ENCODE measurements around the gene C19orf25. TPM values are rescaled to one million over a fixed set of nuclear protein-coding genes. Genes with fewer than 3 reads are reported as not detected.

C19orf25 gene
- total and polyA plus RNA-seq, 2 donors (not counting 1 experiment from before 2014, with no cell fraction given), result 11.2 to 24.8 TPM

DNA sequence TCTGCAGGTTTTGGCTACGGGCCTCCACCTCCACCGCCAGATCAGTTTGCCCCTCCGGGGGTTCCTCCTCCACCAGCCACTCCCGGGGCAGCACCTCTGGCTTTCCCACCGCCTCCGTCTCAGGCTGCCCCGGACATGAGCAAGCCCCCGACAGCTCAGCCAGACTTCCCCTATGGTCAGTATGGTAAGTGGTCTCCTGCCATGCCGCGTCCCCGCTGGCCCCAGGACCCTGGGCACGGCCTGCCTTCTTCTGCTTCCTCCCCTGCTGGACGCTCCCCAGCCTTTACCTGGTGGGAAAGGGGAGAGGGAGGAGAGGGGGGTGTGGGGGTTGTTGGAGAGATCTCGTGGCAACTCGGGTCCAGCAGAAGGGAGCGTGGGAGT lies 46.5 kb downstream of the C19orf25 start:
- Histone ChIP-seq H3K9me3 (ENCODE audit: control insufficient read depth, insufficient read depth, low read depth, low read length) (no peaks in the 10 kb centered on the region), H3K4me1 (ENCODE audit: control insufficient read depth, extremely low read depth, insufficient read depth, low read length) (no peaks in the 10 kb centered on the region), H3K36me3 (ENCODE audit: control insufficient read depth, insufficient read depth, low read length) (peaks cover 37% of the 10 kb centered on the region), H3K4me3 (replicated peaks in 1 of 4; ENCODE audit: control extremely low read depth in 1 of 4, insufficient read depth in 1 of 4, low read depth in 3 of 4, low read length in 4 of 4) (no peak overlapping the region), H4K20me1 (ENCODE audit: control insufficient read depth, extremely low read depth, insufficient read depth, low read length) (no peaks in the 10 kb centered on the region), H3K27ac (ENCODE audit: insufficient read depth, low read length) (no peak overlapping the region), H3K79me2 (ENCODE audit: control insufficient read depth, insufficient read depth, low read length) (peaks cover 1% of the 10 kb centered on the region), H3K9ac (ENCODE audit: insufficient read depth, low read length) (no peak overlapping the region), H2AFZ (ENCODE audit: low read length) (no peak overlapping the region), H3K27me3 (ENCODE audit: control insufficient read depth, insufficient read depth, low read length) (no peaks in the 10 kb centered on the region), H3K4me2 (ENCODE audit: extremely low read depth, insufficient read depth, low read length) (no peak overlapping the region)
- DNase-seq (ENCODE audit: low read depth in 2 of 2), result no peak
- TF ChIP-seq, protein P1, sequence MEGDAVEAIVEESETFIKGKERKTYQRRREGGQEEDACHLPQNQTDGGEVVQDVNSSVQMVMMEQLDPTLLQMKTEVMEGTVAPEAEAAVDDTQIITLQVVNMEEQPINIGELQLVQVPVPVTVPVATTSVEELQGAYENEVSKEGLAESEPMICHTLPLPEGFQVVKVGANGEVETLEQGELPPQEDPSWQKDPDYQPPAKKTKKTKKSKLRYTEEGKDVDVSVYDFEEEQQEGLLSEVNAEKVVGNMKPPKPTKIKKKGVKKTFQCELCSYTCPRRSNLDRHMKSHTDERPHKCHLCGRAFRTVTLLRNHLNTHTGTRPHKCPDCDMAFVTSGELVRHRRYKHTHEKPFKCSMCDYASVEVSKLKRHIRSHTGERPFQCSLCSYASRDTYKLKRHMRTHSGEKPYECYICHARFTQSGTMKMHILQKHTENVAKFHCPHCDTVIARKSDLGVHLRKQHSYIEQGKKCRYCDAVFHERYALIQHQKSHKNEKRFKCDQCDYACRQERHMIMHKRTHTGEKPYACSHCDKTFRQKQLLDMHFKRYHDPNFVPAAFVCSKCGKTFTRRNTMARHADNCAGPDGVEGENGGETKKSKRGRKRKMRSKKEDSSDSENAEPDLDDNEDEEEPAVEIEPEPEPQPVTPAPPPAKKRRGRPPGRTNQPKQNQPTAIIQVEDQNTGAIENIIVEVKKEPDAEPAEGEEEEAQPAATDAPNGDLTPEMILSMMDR (conservative IDR thresholded peaks at IDR 0.05 in 1 of 2, IDR thresholded peaks at IDR 0.05 in 1 of 2; ENCODE audit: low read depth in 1 of 2, low read length in 2 of 2), result no peak

- H3K27ac ChIP-seq (ENCODE audit: insufficient read depth, low read length), result no peak overlapping the region
- no peak for TF ChIP-seq EZH2 (IDR thresholded peaks at IDR 0.05; ENCODE audit: low read length, missing control alignments)
- TF ChIP-seq, protein P1 (conservative IDR thresholded peaks at IDR 0.05 in 1 of 2, IDR thresholded peaks at IDR 0.05 in 1 of 2; ENCODE audit: low read depth in 1 of 2, low read length in 2 of 2), result no peak
- no peaks in the 10 kb centered on the region for H3K4me1 ChIP-seq (ENCODE audit: control insufficient read depth, extremely low read depth, insufficient read depth, low read length)
- H3K4me2 ChIP-seq (ENCODE audit: extremely low read depth, insufficient read depth, low read length), result no peak overlapping the region
- no peak for DNase-seq (ENCODE audit: low read depth in 2 of 2)
- H3K36me3 ChIP-seq (ENCODE audit: control insufficient read depth, insufficient read depth, low read length), result peaks cover 37% of the 10 kb centered on the region
- H3K79me2 ChIP-seq (ENCODE audit: control insufficient read depth, insufficient read depth, low read length), result peaks cover 1% of the 10 kb centered on the region
- H4K20me1 ChIP-seq (ENCODE audit: control insufficient read depth, extremely low read depth, insufficient read depth, low read length), result no peaks in the 10 kb centered on the region
- no peak overlapping the region for H3K4me3 ChIP-seq (replicated peaks in 1 of 4; ENCODE audit: control extremely low read depth in 1 of 4, insufficient read depth in 1 of 4, low read depth in 3 of 4, low read length in 4 of 4)
- H3K9me3 ChIP-seq (ENCODE audit: control insufficient read depth, insufficient read depth, low read depth, low read length), result no peaks in the 10 kb centered on the region
- H3K27me3 ChIP-seq (ENCODE audit: control insufficient read depth, insufficient read depth, low read length), result no peaks in the 10 kb centered on the region
- no peak overlapping the region for H2AFZ ChIP-seq (ENCODE audit: low read length)
- no peak overlapping the region for H3K9ac ChIP-seq (ENCODE audit: insufficient read depth, low read length)
These were observed 47.1 kb downstream of the C19orf25 start for GRCh38 chr19:1431759-1432506.

DNA sequence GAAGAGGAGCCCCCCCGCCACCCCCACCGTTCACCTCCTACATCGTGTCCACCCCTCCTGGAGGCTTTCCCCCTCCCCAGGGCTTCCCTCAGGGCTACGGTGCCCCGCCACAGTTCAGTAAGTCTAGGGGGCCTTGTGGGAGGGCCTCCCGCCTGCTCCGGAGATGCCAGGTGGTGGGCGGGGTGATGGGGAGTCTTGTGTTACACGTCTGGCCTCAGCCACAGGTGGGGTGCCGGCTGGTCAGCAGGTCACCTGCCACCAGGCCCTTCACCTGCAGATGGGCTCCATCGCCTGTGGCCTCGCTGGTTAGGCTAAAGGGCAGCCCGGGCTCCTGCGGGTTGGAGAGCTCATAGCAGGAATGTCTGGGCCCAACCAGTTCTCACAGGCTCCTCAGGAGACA lies 48.8 kb downstream of the C19orf25 start:
- Histone ChIP-seq H3K4me2 (ENCODE audit: extremely low read depth, insufficient read depth, low read length) (no peak overlapping the region), H2AFZ (ENCODE audit: low read length) (no peak overlapping the region), H3K79me2 (ENCODE audit: control insufficient read depth, insufficient read depth, low read length) (peaks cover 7% of the 10 kb centered on the region), H3K4me3 (replicated peaks in 1 of 4; ENCODE audit: control extremely low read depth in 1 of 4, insufficient read depth in 1 of 4, low read depth in 3 of 4, low read length in 4 of 4) (no peak overlapping the region), H3K27ac (ENCODE audit: insufficient read depth, low read length) (no peak overlapping the region), H4K20me1 (ENCODE audit: control insufficient read depth, extremely low read depth, insufficient read depth, low read length) (no peaks in the 10 kb centered on the region), H3K27me3 (ENCODE audit: control insufficient read depth, insufficient read depth, low read length) (no peaks in the 10 kb centered on the region), H3K9me3 (ENCODE audit: control insufficient read depth, insufficient read depth, low read depth, low read length) (no peaks in the 10 kb centered on the region), H3K36me3 (ENCODE audit: control insufficient read depth, insufficient read depth, low read length) (peaks cover 39% of the 10 kb centered on the region), H3K4me1 (ENCODE audit: control insufficient read depth, extremely low read depth, insufficient read depth, low read length) (no peaks in the 10 kb centered on the region), H3K9ac (ENCODE audit: insufficient read depth, low read length) (no peak overlapping the region)
- TF ChIP-seq EZH2 (IDR thresholded peaks at IDR 0.05; ENCODE audit: low read length, missing control alignments), result no peak
- TF ChIP-seq, protein P1 (conservative IDR thresholded peaks at IDR 0.05 in 1 of 2, IDR thresholded peaks at IDR 0.05 in 1 of 2; ENCODE audit: low read depth in 1 of 2, low read length in 2 of 2), result no peak
- no peak for DNase-seq (ENCODE audit: low read depth in 2 of 2)
